Stimulated activated CD8-positive, alpha-beta memory T cell treated with anti-CD3 and anti-CD28 coated beads, Interleukin-4, amount 100 ng/mL, for 24 hours (primary cell): Measurements from ENCODE around the gene B4GALNT1.

Experiments used
- DNase-seq: peaks from one replicate; pipeline ENCODE4 v3.0.0-alpha.2; 2020; ENCODE audit warnings: low read depth

B4GALNT1 gene

GRCh38 chr12:57584050-57584449, 49.0 kb downstream of the B4GALNT1 start:
- DNase-seq, result no peak

GRCh38 chr12:57583008-57583831, 49.8 kb downstream of the B4GALNT1 start:
- peak; percentile 41 for DNase-seq

- DNase-seq, result no peak
These were observed 50.6 kb downstream of the B4GALNT1 start for GRCh38 chr12:57582440-57582839.

GRCh38 chr12:57581802-57582201, 51.2 kb downstream of the B4GALNT1 start:
- no peak for DNase-seq

- no peak for DNase-seq
These were observed 52.6 kb downstream of the B4GALNT1 start for GRCh38 chr12:57580466-57580795.

GRCh38 chr12:57579677-57580465, 53.1 kb downstream of the B4GALNT1 start:
- no peak for DNase-seq

GRCh38 chr12:57579011-57579410, 54.0 kb downstream of the B4GALNT1 start:
- DNase-seq, result no peak

- no peak for DNase-seq
These were observed 54.8 kb downstream of the B4GALNT1 start for GRCh38 chr12:57577981-57578758.

GRCh38 chr12:57576613-57577160, 56.3 kb downstream of the B4GALNT1 start:
- DNase-seq, result no peak
